ENCODE results near the gene SYF2.
"Not testable (repeated sequence)": the region's sequence is repeated elsewhere in the genome, so short reads cannot be mapped to it uniquely, and the experiment has no call there.

GRCh38 chr1:25235411-25235810, 3.1 kb upstream of the SYF2 start:
- TF ChIP-seq, protein P1, sequence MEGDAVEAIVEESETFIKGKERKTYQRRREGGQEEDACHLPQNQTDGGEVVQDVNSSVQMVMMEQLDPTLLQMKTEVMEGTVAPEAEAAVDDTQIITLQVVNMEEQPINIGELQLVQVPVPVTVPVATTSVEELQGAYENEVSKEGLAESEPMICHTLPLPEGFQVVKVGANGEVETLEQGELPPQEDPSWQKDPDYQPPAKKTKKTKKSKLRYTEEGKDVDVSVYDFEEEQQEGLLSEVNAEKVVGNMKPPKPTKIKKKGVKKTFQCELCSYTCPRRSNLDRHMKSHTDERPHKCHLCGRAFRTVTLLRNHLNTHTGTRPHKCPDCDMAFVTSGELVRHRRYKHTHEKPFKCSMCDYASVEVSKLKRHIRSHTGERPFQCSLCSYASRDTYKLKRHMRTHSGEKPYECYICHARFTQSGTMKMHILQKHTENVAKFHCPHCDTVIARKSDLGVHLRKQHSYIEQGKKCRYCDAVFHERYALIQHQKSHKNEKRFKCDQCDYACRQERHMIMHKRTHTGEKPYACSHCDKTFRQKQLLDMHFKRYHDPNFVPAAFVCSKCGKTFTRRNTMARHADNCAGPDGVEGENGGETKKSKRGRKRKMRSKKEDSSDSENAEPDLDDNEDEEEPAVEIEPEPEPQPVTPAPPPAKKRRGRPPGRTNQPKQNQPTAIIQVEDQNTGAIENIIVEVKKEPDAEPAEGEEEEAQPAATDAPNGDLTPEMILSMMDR (IDR thresholded peaks at IDR 0.05; ENCODE audit: poor library complexity): not testable (repeated sequence)
- not testable (repeated sequence) for TF ChIP-seq EZH2 (IDR thresholded peaks at IDR 0.05; ENCODE audit: borderline replicate concordance)
